ENCODE measurements around the gene ASMT. TPM values are rescaled to one million over a fixed set of nuclear protein-coding genes. Genes with fewer than 3 reads are reported as not detected.

The ASMT gene
- total and polyA plus RNA-seq, 12 donors = 0.09 to 0.37 TPM; not detected in 10

- intact Hi-C loops (cut with DNase I) = no loop called here
- Histone ChIP-seq H3K4me3 (no peak overlapping the region), H3K27me3 (peaks cover 0 to 4% (median 0%) of the 10 kb centered on the region in 7 donors), H3K4me1 (no peaks in the 10 kb centered on the region), H3K27ac (no peak overlapping the region), H3K9me3 (peaks cover 0 to 12% (median 0%) of the 10 kb centered on the region in 11 donors), H3K36me3 (no peaks in the 10 kb centered on the region)
- TF ChIP-seq CTCF (IDR thresholded peaks at IDR 0.05) = no peak
- DNase-seq (no peak), ATAC-seq (no peak)
- WGBS, 2 donors = 63 to 67% methylated on average over 2 of the region's 2 CpGs
These were observed 71.8 kb downstream of the ASMT start for GRCh38 chrX:1686642-1687041.

Other genes starting within 250 kb of the ASMT start
- gene SLC25A6, start 222.9 kb upstream of the ASMT start, total RNA-seq = 100 to 1,000 TPM; 128 to 186 (median 141) TPM
- gene SLC25A6, start 222.9 kb upstream of the ASMT start, polyA plus RNA-seq = 100 to 1,000 TPM in 1 of 2 donors, 10 to 100 TPM in 1; 74.8 to 272 TPM
- gene ASMTL, start 162.2 kb upstream of the ASMT start, total RNA-seq = 10 to 100 TPM; 23.3 to 50.6 (median 38.3) TPM
- 10 to 100 TPM; 16.6 to 40.7 TPM for gene ASMTL, start 162.2 kb upstream of the ASMT start, polyA plus RNA-seq
- gene P2RY8, start 77.9 kb upstream of the ASMT start, total RNA-seq = 1 to 10 TPM; 1.2 to 6.7 (median 4.1) TPM
- 1 to 10 TPM; 1.0 to 3.2 TPM for gene P2RY8, start 77.9 kb upstream of the ASMT start, polyA plus RNA-seq
- gene AKAP17A, start 23.5 kb upstream of the ASMT start, total RNA-seq = 10 to 100 TPM; 12.2 to 20.3 (median 15.8) TPM
- gene AKAP17A, start 23.5 kb upstream of the ASMT start, polyA plus RNA-seq = 10 to 100 TPM; 21.1 to 35.6 TPM

All from heart right ventricle (tissue), 16 donors.